Vagina (tissue), 2 donors: Measurements from ENCODE around the gene WDR74. TPM values are rescaled to one million over a fixed set of nuclear protein-coding genes. Genes with fewer than 3 reads are reported as not detected.

Source experiments
- DNase-seq, 2 donors: peaks; one replicate each; pipeline ENCODE4 v3.0.0-alpha.2; 2017; ENCODE audit errors: extremely low spot score in 2 of 2
- H3K27ac ChIP-seq: fragments of 200-600 bp; sonication (generic); one replicate; pipeline ENCODE4 v1.5.1; 2019
- H3K27me3 ChIP-seq: fragments of 200-600 bp; sonication (generic); one replicate; pipeline ENCODE4 v1.5.1; 2019
- H3K36me3 ChIP-seq, 2 donors: fragments of 200-600 bp; sonication (generic); one replicate each; pipeline ENCODE4 v1.5.1; 2017 to 2019
- H3K4me1 ChIP-seq: fragments of 200-600 bp; sonication (generic); one replicate; pipeline ENCODE4 v1.5.1; 2019
- H3K4me3 ChIP-seq, 2 donors: fragments of 200-600 bp; sonication (generic); 1 replicate in 1 of 2; 2 replicates in 1 of 2; pipeline ENCODE4 v1.5.1; 2016 to 2019
- H3K9me3 ChIP-seq: fragments of 200-600 bp; sonication (generic); one replicate; pipeline ENCODE4 v1.5.1; 2019
- CTCF ChIP-seq, 3 experiments: fragments of 450-650 bp in 2 of 3; fragments of 200-600 bp in 1 of 3; sonication (generic) in 1 of 3; IDR thresholded peaks; one replicate each; pipeline ENCODE4 v1.5.1; 2017 to 2019; ENCODE audit warnings: antibody characterized with exemption in 3 of 3, mild to moderate bottlenecking in 2 of 3, moderate library complexity in 2 of 3
- POLR2A ChIP-seq, 2 donors: fragments of 450-650 bp; IDR thresholded peaks; one replicate each; pipeline ENCODE4 v1.6.1; 2017; ENCODE audit warnings: antibody characterized with exemption in 2 of 2, mild to moderate bottlenecking in 2 of 2, moderate library complexity in 2 of 2
- POLR2AphosphoS5 ChIP-seq, 2 donors: sonication (generic); formaldehyde crosslinking; IDR thresholded peaks; one replicate each; pipeline ENCODE4 v1.9.0; 2017; ENCODE audit warnings: antibody characterized with exemption in 2 of 2, mild to moderate bottlenecking in 2 of 2, low read depth in 1 of 2; ENCODE audit not compliant: insufficient read depth in 1 of 2
- intact Hi-C: fragments of 100-400 bp; cut with DNase I; formaldehyde crosslinking; loops from one replicate; pipeline ENCODE4 v1.15.1; 2023
- total RNA-seq: library from RNA; depleted of rRNA; stranded (reverse); fragments of >200 nt; gene quantifications from one replicate; pipeline ENCODE4 v1.2.3, GENCODE V29; 2016

Gene WDR74
- total RNA-seq, 1 donor from 2014 or later: 51.8 TPM

GRCh38 chr11:62854825-62855570 lies 15.6 kb upstream of the WDR74 start:
- no peak for TF ChIP-seq CTCF (IDR thresholded peaks at IDR 0.05)
- TF ChIP-seq POLR2AphosphoS5 (IDR thresholded peaks at IDR 0.05; ENCODE audit: insufficient read depth in 1 of 2, low read depth in 1 of 2): no peak
- TF ChIP-seq POLR2A (IDR thresholded peaks at IDR 0.05): no peak
- Histone ChIP-seq H3K27ac (peak overlapping the region; percentile 74), H3K27me3 (no peaks in the 10 kb centered on the region), H3K4me1 (peaks cover 39% of the 10 kb centered on the region), H3K9me3 (no peaks in the 10 kb centered on the region), H3K4me3 (peak overlapping the region; percentile 48 to 79), H3K36me3 (peaks cover 0 to 21% of the 10 kb centered on the region in 2 donors)
- no peak for DNase-seq
- intact Hi-C loops: no loop called here

GRCh38 chr11:62854013-62854824 lies 14.8 kb upstream of the WDR74 start:
- H3K36me3 ChIP-seq: peaks cover 0 to 21% of the 10 kb centered on the region in 2 donors

GRCh38 chr11:62853279-62853965 lies 14.0 kb upstream of the WDR74 start:
- Histone ChIP-seq H3K4me3 (peak overlapping the region in 1 of 2 donors; percentile 48), H3K27me3 (no peaks in the 10 kb centered on the region), H3K9me3 (no peaks in the 10 kb centered on the region), H3K27ac (peak overlapping the region; percentile 74), H3K4me1 (peaks cover 39% of the 10 kb centered on the region), H3K36me3 (peaks cover 0 to 21% of the 10 kb centered on the region in 2 donors)
- TF ChIP-seq POLR2A (IDR thresholded peaks at IDR 0.05): no peak
- TF ChIP-seq CTCF (IDR thresholded peaks at IDR 0.05): no peak
- TF ChIP-seq POLR2AphosphoS5 (IDR thresholded peaks at IDR 0.05; ENCODE audit: insufficient read depth in 1 of 2, low read depth in 1 of 2): no peak
- no peak for DNase-seq
- intact Hi-C loops: no loop called here

More at GRCh38 chr11:62854013-62854824, 14.8 kb upstream of the WDR74 start:
- peak overlapping the region; percentile 48 to 79 for H3K4me3 ChIP-seq
- peak overlapping the region; percentile 74 for H3K27ac ChIP-seq
- no peak for DNase-seq
- peaks cover 39% of the 10 kb centered on the region for H3K4me1 ChIP-seq
- TF ChIP-seq CTCF (IDR thresholded peaks at IDR 0.05) (no peak), POLR2A (IDR thresholded peaks at IDR 0.05) (no peak), POLR2AphosphoS5 (IDR thresholded peaks at IDR 0.05; ENCODE audit: insufficient read depth in 1 of 2, low read depth in 1 of 2) (no peak)
- intact Hi-C loops: no loop called here
- no peaks in the 10 kb centered on the region for H3K27me3 ChIP-seq
- no peaks in the 10 kb centered on the region for H3K9me3 ChIP-seq

GRCh38 chr11:62852523-62853188 lies 13.3 kb upstream of the WDR74 start:
- H3K27ac ChIP-seq: no peak overlapping the region
- DNase-seq: no peak
- no peaks in the 10 kb centered on the region for H3K9me3 ChIP-seq
- TF ChIP-seq CTCF (IDR thresholded peaks at IDR 0.05) (no peak), POLR2AphosphoS5 (IDR thresholded peaks at IDR 0.05; ENCODE audit: insufficient read depth in 1 of 2, low read depth in 1 of 2) (no peak), POLR2A (IDR thresholded peaks at IDR 0.05) (no peak)
- no peaks in the 10 kb centered on the region for H3K27me3 ChIP-seq
- H3K4me3 ChIP-seq: no peak overlapping the region
- peaks cover 34% of the 10 kb centered on the region for H3K4me1 ChIP-seq
- peaks cover 0 to 21% of the 10 kb centered on the region in 2 donors for H3K36me3 ChIP-seq
- intact Hi-C loops: no loop called here
